HepG2 (cell line): ENCODE data around the gene FAAP20. TPM values are rescaled to one million over a fixed set of nuclear protein-coding genes. Genes with fewer than 3 reads are reported as not detected.

ENCODE experiments used
- ATAC-seq: fragments of 200-7000 bp; cut with Tn5 transposase; 3 replicates; pipeline ENCODE4 v1.9.1; 2020; ENCODE audit warnings: mild to moderate bottlenecking, moderate library complexity
- BruUV-seq: library from RNA; stranded (reverse); fragments of 400-500 nt; replicated peaks from 2 replicates; lab custom pipeline; 2021; lab: Mats Ljungman, UMichigan
- CTCF ChIA-PET: fragments of 300-600 bp; formaldehyde crosslinking; extraction: SDS; loops from one replicate; lab custom pipeline; 2021; ENCODE audit warnings: low total read pairs, inconsistent platforms, low intra/inter-chr PET ratio; lab: Yijun Ruan, JAX
- POLR2A ChIA-PET: fragments of 350-600 bp; sonication (Branson Sonifier 250); formaldehyde crosslinking; loops from one replicate; lab custom pipeline; 2020; ENCODE audit warnings: antibody characterized with exemption, inconsistent platforms; lab: Yijun Ruan, JAX
- DNase-seq: peaks from one replicate; pipeline ENCODE4 v3.0.0-alpha.2; 2015; ENCODE audit warnings: low spot score
- FAIRE-seq: peaks from 3 replicates; lab custom pipeline; 2011; peaks lifted over from hg19 to GRCh38; lab: Jason Lieb, UNC
- H2AFZ ChIP-seq: one replicate; pipeline ENCODE4 v1.6.1; 2011; ENCODE audit warnings: low read length, inconsistent platforms
- H3K27ac ChIP-seq: fragments of 300-600 bp; 3 replicates; pipeline ENCODE4 v1.8.0; 2011; ENCODE audit warnings: mixed run types, mild to moderate bottlenecking, mixed read lengths, low read length, inconsistent platforms; ENCODE audit not compliant: insufficient read depth; ENCODE audit errors: extremely low read length
- H3K27me3 ChIP-seq, 2 experiments: fragments of 200-600 bp in 1 of 2; 2 replicates in 1 of 2; 3 replicates in 1 of 2; pipeline versions ENCODE4 v1.6.0 to v1.8.0; 2011; ENCODE audit warnings: low read length in 2 of 2, mild to moderate bottlenecking in 2 of 2, moderate library complexity in 2 of 2, inconsistent platforms in 1 of 2; ENCODE audit not compliant: insufficient read depth in 2 of 2, control insufficient read depth in 1 of 2
- H3K36me3 ChIP-seq, 2 experiments: fragments of 200-600 bp in 1 of 2; replicated peaks in 1 of 2; 2 replicates in 1 of 2; 3 replicates in 1 of 2; pipeline versions ENCODE4 v1.5.1 to v1.8.0; 2011; ENCODE audit warnings: low read length in 2 of 2, inconsistent platforms in 1 of 2; ENCODE audit not compliant: insufficient read depth in 2 of 2, control insufficient read depth in 1 of 2
- H3K4me1 ChIP-seq: 2 replicates; pipeline ENCODE4 v1.5.1; 2012; ENCODE audit warnings: low read length, inconsistent platforms; ENCODE audit not compliant: insufficient read depth
- H3K4me2 ChIP-seq: 2 replicates; pipeline ENCODE4 v1.6.0; 2011; ENCODE audit warnings: low read depth, low read length, inconsistent platforms
- H3K4me3 ChIP-seq, 3 experiments: fragments of 200-600 bp in 1 of 3; sonication (generic), shearing (Covaris generic) in 1 of 3; replicated peaks in 1 of 3; 2 replicates each; pipeline ENCODE4 v1.5.1; 2011 to 2016; ENCODE audit warnings: low read length in 3 of 3, inconsistent platforms in 2 of 3, low read depth in 2 of 3, mild to moderate bottlenecking in 2 of 3, control low read depth in 1 of 3, mixed read lengths in 1 of 3; ENCODE audit not compliant: insufficient read depth in 1 of 3
- H3K79me2 ChIP-seq: one replicate; pipeline ENCODE4 v1.6.1; 2011; ENCODE audit warnings: low read length, inconsistent platforms; ENCODE audit not compliant: insufficient read depth
- H3K9ac ChIP-seq: 2 replicates; pipeline ENCODE4 v1.6.0; 2011; ENCODE audit warnings: mild to moderate bottlenecking, low read depth, low read length, inconsistent platforms; ENCODE audit not compliant: insufficient read depth
- H3K9me3 ChIP-seq: 2 replicates; pipeline ENCODE4 v1.5.1; 2012; ENCODE audit warnings: mild to moderate bottlenecking, low read length
- H4K20me1 ChIP-seq: 2 replicates; pipeline ENCODE4 v1.6.0; 2011; ENCODE audit warnings: inconsistent platforms, mild to moderate bottlenecking, low read length, moderate library complexity; ENCODE audit not compliant: insufficient read depth
- DR1 ChIP-seq: sonication (generic); formaldehyde crosslinking; IDR thresholded peaks from 2 replicates; pipeline ENCODE4 v1.8.0; 2021; ENCODE audit warnings: mild to moderate bottlenecking, missing genetic modification reagents, inconsistent platforms
- HNF4A ChIP-seq: sonication (generic); formaldehyde crosslinking; IDR thresholded peaks from 2 replicates; pipeline ENCODE4 v1.4.0; 2020; ENCODE audit warnings: missing genetic modification reagents
- KDM4B ChIP-seq: sonication (generic); formaldehyde crosslinking; IDR thresholded peaks from 2 replicates; pipeline ENCODE4 v1.4.0; 2020; ENCODE audit warnings: missing genetic modification reagents
- MTF2 ChIP-seq: sonication (generic); formaldehyde crosslinking; IDR thresholded peaks from 2 replicates; pipeline ENCODE4 v1.5.0; 2020; ENCODE audit warnings: missing genetic modification reagents, borderline replicate concordance
- RAD51 ChIP-seq: fragments of 450-650 bp; IDR thresholded peaks from 2 replicates; pipeline ENCODE4 v1.6.1; 2016; ENCODE audit warnings: borderline replicate concordance
- REL ChIP-seq: sonication (generic); formaldehyde crosslinking; conservative IDR thresholded peaks from 2 replicates; pipeline ENCODE4 v1.8.0; 2022; ENCODE audit warnings: mild to moderate bottlenecking, missing genetic modification reagents, moderate library complexity
- SKI ChIP-seq: fragments of 450-650 bp; IDR thresholded peaks from one replicate; pipeline ENCODE4 v1.6.1; 2018; ENCODE audit warnings: mild to moderate bottlenecking; ENCODE audit not compliant: partially characterized antibody
- TCF12 ChIP-seq, 2 experiments: fragments of 450-650 bp in 1 of 2; sonication (generic) in 1 of 2; formaldehyde crosslinking in 1 of 2; IDR thresholded peaks; 2 replicates each; pipeline versions ENCODE4 v1.6.1 to v1.8.0; 2017 to 2022; ENCODE audit warnings: antibody characterized with exemption in 1 of 2, mild to moderate bottlenecking in 1 of 2, missing genetic modification reagents in 1 of 2, moderate library complexity in 1 of 2
- ZNF451 ChIP-seq: sonication (generic); formaldehyde crosslinking; IDR thresholded peaks from 2 replicates; pipeline ENCODE4 v1.5.0; 2020; ENCODE audit warnings: mild to moderate bottlenecking, missing genetic modification reagents
- ZNF644 ChIP-seq: IDR thresholded peaks from 2 replicates; pipeline ENCODE4 v1.6.1; 2016; ENCODE audit warnings: low read depth
- WGBS: methylation state at CpG from one replicate; pipeline ENCODE4 v1.1.6; 2017; ENCODE audit warnings: low lambda C conversion rate; 5-methylcytosine and 5-hydroxymethylcytosine counted together
- in situ Hi-C: cut with HindIII; loops from 2 replicates; pipeline ENCODE4 v1.10.0; 2017; ENCODE audit warnings: low pct_unique_long_range_greater_than_20kb; ENCODE audit not compliant: extremely low pct_ligation_motif_present
- intact Hi-C: fragments of 100-400 bp; cut with micrococcal nuclease; formaldehyde crosslinking; loops from one replicate; pipeline ENCODE4 v1.10.0; 2022; ENCODE audit not compliant: unreplicated experiment
- polyA plus RNA-seq, 8 experiments: library from polyadenylated mRNA; depleted of rRNA in 3 of 8; stranded (reverse) in 7 of 8; unstranded in 1 of 8; fragments of >200 nt; fragmentation: Illumina TruSeq in 4 of 8; extraction: Trizol in 4 of 8; gene quantifications; 2 replicates each; pipeline versions ENCODE4 v1.2.1 to v1.2.3, GENCODE V29; 2011 to 2016; ENCODE audit warnings: low read depth in 4 of 8, missing spikeins in 1 of 8, mixed read lengths in 1 of 8; ENCODE audit not compliant: insufficient read depth in 1 of 8
- total RNA-seq, 5 experiments: library from RNA; depleted of rRNA; stranded (reverse); fragments of >200 nt; fragmentation: Illumina TruSeq; extraction: Trizol; gene quantifications; 2 replicates each; pipeline ENCODE4 v1.2.3, GENCODE V29; 2016; ENCODE audit warnings: low read depth in 1 of 5
- TF ChIP-seq, protein P1 (sequence below): sonication (generic); formaldehyde crosslinking; IDR thresholded peaks from 2 replicates; pipeline ENCODE4 v1.5.1; 2020; ENCODE audit warnings: missing genetic modification reagents, mild to moderate bottlenecking, borderline replicate concordance
- TF ChIP-seq, protein P2 (sequence below): sonication (generic); formaldehyde crosslinking; conservative IDR thresholded peaks from 2 replicates; pipeline ENCODE4 v1.8.0; 2022; ENCODE audit warnings: mild to moderate bottlenecking, moderate library complexity, missing genetic modification reagents

Gene FAAP20
- total and polyA plus RNA-seq, 2 of the 13 experiments (the other 11 are each of a cell fraction or from before 2014, with no cell fraction given) = 9.6 to 10.8 TPM

DNA sequence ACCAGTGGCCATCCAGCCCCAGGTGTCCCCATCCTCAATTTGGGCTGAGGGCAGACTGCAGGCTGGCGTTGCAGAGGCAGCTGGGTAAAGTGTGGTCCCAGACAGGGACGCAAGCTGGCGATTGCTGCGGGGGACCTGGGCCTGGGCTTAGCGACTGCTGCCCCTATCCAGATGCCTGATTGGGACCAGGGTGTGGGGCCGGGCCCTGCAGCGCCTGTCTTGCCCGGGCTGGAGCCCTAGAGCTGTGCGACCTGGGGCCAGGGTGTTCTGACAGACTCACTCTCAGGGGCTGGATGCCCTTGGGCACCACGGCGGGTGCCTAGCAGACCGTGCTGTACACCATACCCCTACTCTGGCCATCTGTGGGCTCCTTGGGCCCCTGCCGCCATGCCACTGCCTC lies 16.2 kb upstream of the FAAP20 start:
- H3K9me3 ChIP-seq = no peaks in the 10 kb centered on the region
- peaks cover 1 to 6% of the 10 kb centered on the region in 2 experiments; a peak in 1 of 5 replicates for H3K27me3 ChIP-seq
- H3K36me3 ChIP-seq = no peaks in the 10 kb centered on the region
- POLR2A ChIA-PET = interaction anchor here (0.8 to 1.2 kb wide), 2 partner anchors 9 to 19 kb away, joined by 3 to 4 read pairs; no protein-coding TSS in a partner anchor
- no peak for TF ChIP-seq ZNF644
- TF ChIP-seq MTF2 (CRISPR knock-in tag) = no peak
- no peak for TF ChIP-seq REL (CRISPR knock-in tag)
- TF ChIP-seq KDM4B = no peak
- TF ChIP-seq, protein P1, sequence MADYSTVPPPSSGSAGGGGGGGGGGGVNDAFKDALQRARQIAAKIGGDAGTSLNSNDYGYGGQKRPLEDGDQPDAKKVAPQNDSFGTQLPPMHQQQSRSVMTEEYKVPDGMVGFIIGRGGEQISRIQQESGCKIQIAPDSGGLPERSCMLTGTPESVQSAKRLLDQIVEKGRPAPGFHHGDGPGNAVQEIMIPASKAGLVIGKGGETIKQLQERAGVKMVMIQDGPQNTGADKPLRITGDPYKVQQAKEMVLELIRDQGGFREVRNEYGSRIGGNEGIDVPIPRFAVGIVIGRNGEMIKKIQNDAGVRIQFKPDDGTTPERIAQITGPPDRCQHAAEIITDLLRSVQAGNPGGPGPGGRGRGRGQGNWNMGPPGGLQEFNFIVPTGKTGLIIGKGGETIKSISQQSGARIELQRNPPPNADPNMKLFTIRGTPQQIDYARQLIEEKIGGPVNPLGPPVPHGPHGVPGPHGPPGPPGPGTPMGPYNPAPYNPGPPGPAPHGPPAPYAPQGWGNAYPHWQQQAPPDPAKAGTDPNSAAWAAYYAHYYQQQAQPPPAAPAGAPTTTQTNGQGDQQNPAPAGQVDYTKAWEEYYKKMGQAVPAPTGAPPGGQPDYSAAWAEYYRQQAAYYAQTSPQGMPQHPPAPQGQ (CRISPR knock-in tag) = no peak
- TF ChIP-seq SKI = no peak
- TF ChIP-seq, protein P2, sequence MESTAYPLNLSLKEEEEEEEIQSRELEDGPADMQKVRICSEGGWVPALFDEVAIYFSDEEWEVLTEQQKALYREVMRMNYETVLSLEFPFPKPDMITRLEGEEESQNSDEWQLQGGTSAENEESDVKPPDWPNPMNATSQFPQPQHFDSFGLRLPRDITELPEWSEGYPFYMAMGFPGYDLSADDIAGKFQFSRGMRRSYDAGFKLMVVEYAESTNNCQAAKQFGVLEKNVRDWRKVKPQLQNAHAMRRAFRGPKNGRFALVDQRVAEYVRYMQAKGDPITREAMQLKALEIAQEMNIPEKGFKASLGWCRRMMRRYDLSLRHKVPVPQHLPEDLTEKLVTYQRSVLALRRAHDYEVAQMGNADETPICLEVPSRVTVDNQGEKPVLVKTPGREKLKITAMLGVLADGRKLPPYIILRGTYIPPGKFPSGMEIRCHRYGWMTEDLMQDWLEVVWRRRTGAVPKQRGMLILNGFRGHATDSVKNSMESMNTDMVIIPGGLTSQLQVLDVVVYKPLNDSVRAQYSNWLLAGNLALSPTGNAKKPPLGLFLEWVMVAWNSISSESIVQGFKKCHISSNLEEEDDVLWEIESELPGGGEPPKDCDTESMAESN (CRISPR knock-in tag) = no peak
- no peak for TF ChIP-seq RAD51
- no peak for TF ChIP-seq HNF4A (CRISPR knock-in tag)
- TF ChIP-seq DR1 (CRISPR knock-in tag) = no peak
- TF ChIP-seq TCF12 (IDR thresholded peaks at IDR 0.05) = no peak
- TF ChIP-seq TCF12 (CRISPR knock-in tag; IDR thresholded peaks at IDR 0.05) = no peak
- no peak for TF ChIP-seq ZNF451
- TF ChIP-seq, all 625 proteins: peak for 0
- CTCF ChIA-PET = no interaction called here
- FAIRE-seq (no peak), DNase-seq (no peak), ATAC-seq (no peak)
- Histone ChIP-seq H3K27ac (no peak overlapping the region), H3K9ac (no peak overlapping the region), H2AFZ (no peak overlapping the region), H4K20me1 (no peaks in the 10 kb centered on the region), H3K4me2 (no peak overlapping the region), H3K79me2 (no peaks in the 10 kb centered on the region), H3K4me3 (no peak overlapping the region), H3K4me1 (peaks cover 79% of the 10 kb centered on the region)
- intact Hi-C loops (no loop called here), in situ Hi-C loops (no loop called here)
- no TSS peak for BruUV-seq
- 97% methylated on average over 10 of the region's 13 CpGs for whole genome bisulfite sequencing
